ENCODE data around the gene CAMKMT.

- TF ChIP-seq CTCF (IDR thresholded peaks at IDR 0.05; ENCODE audit: insufficient read depth, low read length, poor library complexity, severe bottlenecking) (no peak), EZH2phosphoT487 (conservative IDR thresholded peaks at IDR 0.05; ENCODE audit: low read length) (no peak)
These were observed 276.9 kb downstream of the CAMKMT start for GRCh38 chr2:44638649-44639048.
